Measurements from ENCODE around the gene CAV3.

CAV3 gene

GRCh38 chr3:8762607-8763377 is 29.2 kb downstream of the CAV3 start:
- no peak for DNase-seq

- DNase-seq = no peak
Observed at GRCh38 chr3:8764528-8764927, 30.9 kb downstream of the CAV3 start.

- DNase-seq = no peak
Observed at GRCh38 chr3:8765528-8765927, 31.9 kb downstream of the CAV3 start.

- DNase-seq = no peak
Observed at GRCh38 chr3:8766148-8766547, 32.5 kb downstream of the CAV3 start.

- DNase-seq = no peak
Observed at GRCh38 chr3:8767256-8767666, 33.7 kb downstream of the CAV3 start.

DNA sequence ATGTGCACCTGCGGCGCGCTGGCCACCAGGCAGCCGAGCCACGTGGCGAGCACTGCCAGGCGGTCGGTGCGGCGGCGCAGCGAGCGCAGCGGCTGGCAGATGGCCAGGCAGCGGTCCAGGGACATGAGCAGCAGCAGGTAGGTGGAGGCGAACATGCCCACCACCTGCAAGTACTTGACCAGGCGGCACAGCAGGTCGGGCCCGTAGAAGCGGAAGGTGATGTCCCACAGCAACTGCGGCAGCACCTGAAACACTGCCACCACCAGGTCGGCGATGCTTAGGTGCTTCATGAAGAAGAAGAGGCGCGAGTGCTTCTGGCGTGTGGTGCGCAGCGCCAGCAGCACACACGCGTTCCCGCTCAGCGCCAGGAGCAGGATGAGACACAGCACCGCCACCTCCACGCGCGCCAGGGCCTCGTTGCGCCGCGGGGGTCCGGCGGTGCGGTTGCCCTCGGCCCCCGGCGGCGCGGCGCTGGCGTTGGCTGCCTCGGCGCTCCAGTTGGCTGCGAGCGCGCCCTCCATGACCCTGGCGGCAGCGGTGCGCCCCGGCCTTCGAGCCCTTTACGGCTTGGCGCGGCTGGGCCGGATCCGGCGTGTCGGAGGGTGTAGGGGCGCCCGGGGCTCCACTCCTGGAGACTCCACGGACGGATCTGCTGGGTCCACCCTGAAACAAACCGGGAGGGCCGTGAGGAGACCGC is 34.2 kb downstream of the CAV3 start:
- peak; percentile 44 for DNase-seq

DNA sequence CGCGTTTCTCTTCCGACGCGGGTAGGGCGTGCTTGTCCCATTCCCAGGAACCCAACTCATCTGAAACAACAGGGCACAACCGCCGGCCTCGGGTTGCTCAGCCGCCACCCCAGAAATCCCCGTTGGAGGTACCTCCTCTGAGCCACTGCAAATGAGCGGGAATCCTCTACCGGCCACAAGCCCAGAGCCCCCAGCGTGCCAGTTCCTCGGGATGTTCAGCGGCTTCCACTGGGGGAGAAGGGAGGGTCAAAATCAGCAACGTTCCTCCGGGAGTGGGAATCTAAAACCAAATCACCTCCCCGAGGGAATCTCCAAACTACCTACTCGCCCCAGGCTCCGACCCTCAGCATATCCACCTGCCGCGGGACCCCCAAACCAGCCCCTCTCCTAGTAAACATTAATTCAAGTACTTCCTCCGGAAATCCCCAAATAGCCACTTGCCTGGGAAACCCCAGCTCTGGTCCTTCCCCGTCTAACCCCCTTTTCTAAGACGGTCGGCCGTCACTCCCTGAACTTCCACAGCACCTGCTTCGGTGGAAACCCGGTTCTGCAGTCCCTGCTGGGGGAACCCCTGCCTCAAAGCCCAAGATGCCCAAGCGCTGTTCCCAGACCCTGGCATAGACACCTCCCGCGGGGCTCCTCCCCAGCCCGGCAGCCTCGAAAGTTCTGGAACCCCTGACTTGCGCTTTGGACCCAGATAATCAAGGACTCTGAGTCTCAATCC is 34.9 kb downstream of the CAV3 start:
- DNase-seq = no peak

DNA sequence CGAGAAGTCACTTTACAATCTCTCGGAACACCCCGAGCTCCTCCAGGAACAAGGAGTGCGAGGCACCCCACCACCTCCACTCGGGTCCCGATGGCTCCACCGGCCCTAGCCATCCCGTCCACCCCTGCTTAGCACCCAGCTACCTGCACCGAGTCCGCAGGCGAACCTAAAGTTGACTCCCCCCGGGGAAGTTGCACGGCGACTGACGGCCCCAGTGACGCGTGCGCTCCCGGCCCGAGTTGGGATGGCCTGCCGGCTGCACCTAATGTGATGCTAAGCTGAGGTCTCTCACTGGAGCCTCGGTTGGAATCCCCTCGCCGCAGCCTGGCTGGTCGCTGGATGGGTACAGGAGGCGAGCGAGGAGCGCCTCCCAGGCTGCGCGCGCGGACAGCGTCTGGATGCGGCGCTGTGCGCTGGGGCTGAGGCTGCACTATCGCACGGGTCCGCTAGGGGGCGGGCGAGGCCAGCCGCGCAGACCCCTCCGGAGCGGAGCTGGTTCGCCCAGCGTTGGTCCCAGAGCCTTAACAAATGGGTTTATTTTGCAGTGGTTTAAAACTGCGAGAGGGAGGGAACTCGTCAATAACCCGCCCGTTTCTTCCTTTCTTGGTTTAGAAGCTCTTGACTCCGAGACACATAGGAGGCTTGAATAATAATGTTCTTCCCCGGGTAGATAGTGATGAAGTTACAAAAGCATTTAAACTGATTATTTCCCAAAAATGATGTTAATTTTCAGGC is 35.7 kb downstream of the CAV3 start, which contains the start of gene OXTR:
TSS of gene OXTR (minus strand) at position 526 of the 735 bp plus-strand sequence. CDS start 1,426 bp downstream, outside the sequence.
- peak; percentile 88 for DNase-seq

DNA sequence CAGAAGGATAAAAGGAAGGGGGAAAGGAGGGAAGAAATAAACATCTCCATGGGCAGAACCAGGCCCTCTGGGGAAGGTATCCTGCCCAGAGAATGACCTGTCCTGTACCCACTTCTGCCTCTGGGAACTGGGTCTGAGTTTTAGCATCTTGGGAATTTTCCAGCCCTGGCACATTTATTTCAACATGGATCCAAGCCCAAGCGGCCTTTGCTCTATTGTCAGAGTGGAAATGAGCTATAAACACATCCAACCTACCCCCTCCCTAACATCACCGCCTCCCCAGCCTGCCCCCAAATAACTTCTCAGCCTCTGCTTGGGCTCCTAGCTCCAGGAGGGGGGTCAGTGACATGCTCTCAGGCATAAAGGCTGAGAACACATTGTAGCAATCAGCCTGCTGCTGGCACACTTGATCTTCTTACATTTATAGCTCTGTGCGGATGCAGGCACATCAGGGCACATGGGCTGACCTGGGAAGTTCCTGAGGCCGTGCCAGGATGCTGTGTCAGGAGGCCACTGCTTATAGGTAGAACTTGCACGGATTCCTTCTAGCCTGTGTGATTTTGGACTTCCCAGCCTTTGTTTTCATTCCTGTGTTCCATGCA is 40.4 kb downstream of the CAV3 start:
- no peak for DNase-seq

GRCh38 chr3:8775181-8775580 is 41.6 kb downstream of the CAV3 start:
- DNase-seq = peak; percentile 42

DNA sequence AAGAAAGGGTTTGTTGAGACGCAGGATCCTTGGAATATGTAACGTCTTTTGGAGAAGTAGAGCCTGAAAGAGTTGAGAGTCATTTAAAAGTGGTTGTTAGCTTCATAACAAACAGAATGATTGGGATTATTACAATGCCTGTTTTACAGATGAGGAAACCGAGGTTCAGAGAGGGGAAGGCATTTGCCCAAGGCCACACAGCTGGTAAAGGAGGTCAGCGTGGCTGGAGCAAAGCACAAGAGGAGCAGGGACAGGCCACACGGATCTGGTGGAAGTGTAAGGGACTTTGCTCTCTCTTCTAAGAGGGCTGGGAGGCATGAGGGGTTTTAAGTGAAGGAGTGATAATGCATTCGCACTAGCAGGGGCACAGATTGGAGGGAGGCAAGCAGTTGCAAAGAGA is 42.0 kb downstream of the CAV3 start:
- no peak for DNase-seq

- peak; percentile 76 for DNase-seq
Observed at GRCh38 chr3:8776406-8776805, 42.8 kb downstream of the CAV3 start.

- no peak for DNase-seq
Observed at GRCh38 chr3:8777201-8777977, 43.8 kb downstream of the CAV3 start.

- no peak for DNase-seq
Observed at GRCh38 chr3:8777978-8778267, 44.3 kb downstream of the CAV3 start.

DNA sequence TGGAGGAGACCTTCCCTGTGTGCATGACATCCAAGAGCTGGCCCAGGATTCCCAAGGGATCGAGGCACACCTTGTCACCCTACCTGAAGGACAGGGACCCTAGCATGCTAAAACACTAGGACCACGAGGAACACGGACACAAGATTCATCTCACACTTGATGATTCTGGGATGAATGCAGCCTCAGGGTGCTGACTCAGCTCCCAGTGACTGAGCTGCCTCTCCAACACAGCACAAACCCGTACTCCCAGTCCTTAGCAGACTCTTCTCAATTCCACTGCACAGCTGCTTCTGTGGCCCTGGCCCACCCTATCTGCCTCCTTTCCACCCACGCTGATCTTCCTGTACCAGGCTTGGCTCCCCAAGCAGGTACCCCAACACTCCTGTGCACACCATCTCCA is 44.9 kb downstream of the CAV3 start:
- no peak for DNase-seq

DNA sequence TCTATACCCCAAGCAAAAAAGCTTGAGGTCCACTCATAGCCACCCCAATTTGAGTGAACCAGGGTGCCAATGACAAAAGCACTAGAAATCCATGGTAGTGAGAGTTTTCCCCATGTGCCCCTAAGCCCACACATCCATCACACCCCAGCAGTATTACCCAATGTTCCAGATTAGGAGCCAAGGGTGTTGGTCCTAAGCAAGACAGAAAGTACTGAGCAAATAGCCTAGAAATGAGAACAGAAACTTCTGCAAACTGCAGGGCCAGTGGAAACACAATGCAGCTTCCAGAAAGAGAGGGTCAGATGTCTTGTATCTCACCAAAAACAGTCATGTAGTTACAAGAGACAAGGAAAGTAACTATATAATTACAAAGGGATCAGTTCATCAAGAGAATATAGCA is 46.7 kb downstream of the CAV3 start:
- DNase-seq = no peak

GRCh38 chr3:8784676-8785435 is 51.3 kb downstream of the CAV3 start:
- DNase-seq = no peak

- no peak for DNase-seq
Observed at GRCh38 chr3:8790529-8790928, 56.9 kb downstream of the CAV3 start.

DNA sequence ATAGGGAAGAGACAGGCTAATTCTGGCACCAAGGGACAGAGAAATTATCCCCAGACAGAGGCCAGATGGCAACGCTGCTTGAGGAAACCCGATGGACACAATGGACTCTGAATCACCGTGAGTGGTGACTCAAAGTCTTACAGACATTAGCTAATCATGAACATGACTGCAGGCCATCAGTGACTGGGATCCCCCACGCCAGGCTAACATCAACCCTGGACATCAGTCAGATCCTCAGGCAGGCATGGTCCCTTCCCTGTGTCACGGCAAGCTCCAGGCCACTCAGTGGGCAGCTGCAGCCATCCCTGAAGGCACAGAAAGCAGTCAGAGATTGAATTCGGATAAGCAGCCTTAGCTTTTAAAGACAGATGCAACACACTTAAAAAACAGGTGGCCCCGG is 59.6 kb downstream of the CAV3 start:
- DNase-seq = no peak

DNA sequence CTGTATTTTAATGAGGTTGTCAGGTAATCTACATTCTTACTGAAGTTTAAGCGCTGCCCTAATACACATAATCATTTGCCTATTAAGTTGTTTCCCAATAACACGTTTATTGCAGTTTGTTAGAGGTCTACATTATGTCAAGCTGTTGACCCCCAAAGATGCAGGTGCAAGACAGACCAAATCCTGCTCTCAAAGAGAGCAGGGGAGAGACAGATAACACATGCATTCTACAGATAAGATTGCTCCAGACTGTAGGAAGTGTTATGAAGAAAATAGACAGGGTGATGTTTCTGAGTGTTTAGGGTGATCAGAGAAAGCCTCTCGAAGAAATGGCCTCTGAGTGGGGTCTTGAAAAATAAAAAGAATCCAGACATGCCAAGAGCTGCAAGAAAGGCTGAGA is 60.6 kb downstream of the CAV3 start:
- DNase-seq = no peak
